NT2/D1 (cell line): Measurements from ENCODE around the gene TMEM170B.
"Not testable (repeated sequence)": the region's sequence is repeated elsewhere in the genome, so short reads cannot be mapped to it uniquely, and the experiment has no call there.

ENCODE experiments used
- SUZ12 ChIP-seq: IDR thresholded peaks from 2 replicates; pipeline ENCODE4 v1.6.1; 2011; ENCODE audit not compliant: insufficient read length, insufficient read depth; ENCODE audit errors: extremely low read depth
- YY1 ChIP-seq: IDR thresholded peaks from 2 replicates; pipeline ENCODE4 v1.6.1; 2011; ENCODE audit not compliant: insufficient read length, insufficient read depth

DNA sequence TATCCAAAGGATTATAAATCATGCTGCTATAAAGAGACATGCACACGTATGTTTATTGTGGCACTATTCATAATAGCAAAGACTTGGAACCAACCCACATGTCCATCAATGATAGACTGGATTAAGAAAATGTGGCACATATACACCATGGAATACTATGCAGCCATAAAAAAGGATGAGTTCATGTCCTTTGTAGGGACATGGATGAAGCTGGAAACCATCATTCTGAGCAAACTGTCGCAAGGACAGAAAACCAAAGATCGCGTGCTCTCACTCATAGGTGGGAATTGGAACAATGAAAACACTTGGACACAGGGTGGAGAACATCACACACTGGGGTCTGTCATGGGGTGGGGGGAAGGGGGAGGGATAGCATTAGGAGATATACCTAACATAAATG is 11.0 kb downstream of the TMEM170B start:
- not testable (repeated sequence) for TF ChIP-seq SUZ12, YY1
